Vagina (tissue), 2 donors: ENCODE data around the gene CREB3L2. TPM values are rescaled to one million over a fixed set of nuclear protein-coding genes. Genes with fewer than 3 reads are reported as not detected.

Source experiments
- DNase-seq, 2 donors: peaks; one replicate each; pipeline ENCODE4 v3.0.0-alpha.2; 2017; ENCODE audit errors: extremely low spot score in 2 of 2
- H3K27ac ChIP-seq: fragments of 200-600 bp; sonication (generic); one replicate; pipeline ENCODE4 v1.5.1; 2019
- H3K27me3 ChIP-seq: fragments of 200-600 bp; sonication (generic); one replicate; pipeline ENCODE4 v1.5.1; 2019
- H3K36me3 ChIP-seq, 2 donors: fragments of 200-600 bp; sonication (generic); one replicate each; pipeline ENCODE4 v1.5.1; 2017 to 2019
- H3K4me1 ChIP-seq: fragments of 200-600 bp; sonication (generic); one replicate; pipeline ENCODE4 v1.5.1; 2019
- H3K4me3 ChIP-seq, 2 donors: fragments of 200-600 bp; sonication (generic); 1 replicate in 1 of 2; 2 replicates in 1 of 2; pipeline ENCODE4 v1.5.1; 2016 to 2019
- H3K9me3 ChIP-seq: fragments of 200-600 bp; sonication (generic); one replicate; pipeline ENCODE4 v1.5.1; 2019
- POLR2A ChIP-seq, 2 donors: fragments of 450-650 bp; IDR thresholded peaks; one replicate each; pipeline ENCODE4 v1.6.1; 2017; ENCODE audit warnings: antibody characterized with exemption in 2 of 2, mild to moderate bottlenecking in 2 of 2, moderate library complexity in 2 of 2
- POLR2AphosphoS5 ChIP-seq, 2 donors: sonication (generic); formaldehyde crosslinking; IDR thresholded peaks; one replicate each; pipeline ENCODE4 v1.9.0; 2017; ENCODE audit warnings: antibody characterized with exemption in 2 of 2, mild to moderate bottlenecking in 2 of 2, low read depth in 1 of 2; ENCODE audit not compliant: insufficient read depth in 1 of 2
- intact Hi-C: fragments of 100-400 bp; cut with DNase I; formaldehyde crosslinking; loops from one replicate; pipeline ENCODE4 v1.15.1; 2023
- total RNA-seq: library from RNA; depleted of rRNA; stranded (reverse); fragments of >200 nt; gene quantifications from one replicate; pipeline ENCODE4 v1.2.3, GENCODE V29; 2016
- TF ChIP-seq, protein P1 (sequence below), 3 experiments: fragments of 450-650 bp in 2 of 3; fragments of 200-600 bp in 1 of 3; sonication (generic) in 1 of 3; IDR thresholded peaks; one replicate each; pipeline ENCODE4 v1.5.1; 2017 to 2019; ENCODE audit warnings: antibody characterized with exemption in 3 of 3, mild to moderate bottlenecking in 2 of 3, moderate library complexity in 2 of 3

Gene CREB3L2
- total RNA-seq, 1 donor from 2014 or later, result 28.7 TPM

DNA sequence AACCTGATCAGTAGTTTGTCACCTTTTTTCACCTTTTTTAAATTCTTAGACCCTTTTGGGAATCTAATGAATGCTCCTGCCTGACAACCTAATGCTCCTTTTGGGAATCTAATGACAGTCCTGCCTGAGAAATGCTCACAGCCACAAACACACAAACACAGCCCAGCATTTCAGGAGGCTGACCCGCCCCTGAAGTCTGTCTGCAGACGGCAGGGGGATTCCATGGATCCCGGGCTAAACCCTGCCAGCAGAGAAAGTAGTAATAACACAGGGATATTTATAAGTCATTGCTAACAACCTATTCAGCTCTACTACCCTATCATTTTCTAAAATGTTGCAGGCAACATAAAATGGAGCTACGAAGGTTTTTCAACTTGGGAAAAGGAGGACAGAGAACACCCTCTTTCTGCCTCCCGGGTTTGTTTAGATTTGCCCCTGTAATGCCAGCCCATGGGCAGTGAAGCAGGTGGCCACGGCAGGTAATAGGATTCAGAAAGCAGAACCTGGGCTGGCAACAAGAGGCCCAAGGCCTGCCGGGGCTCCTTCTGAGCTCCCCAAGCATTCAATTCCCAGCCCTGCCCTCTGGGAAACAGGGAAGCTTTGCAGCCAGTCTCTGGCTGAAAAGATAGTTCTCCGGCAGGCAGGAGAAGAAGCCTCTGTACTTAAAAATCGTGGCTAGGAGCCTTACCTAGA lies 65.2 kb downstream of the CREB3L2 start:
- Histone ChIP-seq H3K9me3 (no peaks in the 10 kb centered on the region), H3K36me3 (no peaks in the 10 kb centered on the region), H3K27me3 (no peaks in the 10 kb centered on the region), H3K4me3 (no peak overlapping the region), H3K4me1 (peaks cover 52% of the 10 kb centered on the region), H3K27ac (no peak overlapping the region)
- no peak for TF ChIP-seq POLR2AphosphoS5 (IDR thresholded peaks at IDR 0.05; ENCODE audit: insufficient read depth in 1 of 2, low read depth in 1 of 2)
- TF ChIP-seq, protein P1, sequence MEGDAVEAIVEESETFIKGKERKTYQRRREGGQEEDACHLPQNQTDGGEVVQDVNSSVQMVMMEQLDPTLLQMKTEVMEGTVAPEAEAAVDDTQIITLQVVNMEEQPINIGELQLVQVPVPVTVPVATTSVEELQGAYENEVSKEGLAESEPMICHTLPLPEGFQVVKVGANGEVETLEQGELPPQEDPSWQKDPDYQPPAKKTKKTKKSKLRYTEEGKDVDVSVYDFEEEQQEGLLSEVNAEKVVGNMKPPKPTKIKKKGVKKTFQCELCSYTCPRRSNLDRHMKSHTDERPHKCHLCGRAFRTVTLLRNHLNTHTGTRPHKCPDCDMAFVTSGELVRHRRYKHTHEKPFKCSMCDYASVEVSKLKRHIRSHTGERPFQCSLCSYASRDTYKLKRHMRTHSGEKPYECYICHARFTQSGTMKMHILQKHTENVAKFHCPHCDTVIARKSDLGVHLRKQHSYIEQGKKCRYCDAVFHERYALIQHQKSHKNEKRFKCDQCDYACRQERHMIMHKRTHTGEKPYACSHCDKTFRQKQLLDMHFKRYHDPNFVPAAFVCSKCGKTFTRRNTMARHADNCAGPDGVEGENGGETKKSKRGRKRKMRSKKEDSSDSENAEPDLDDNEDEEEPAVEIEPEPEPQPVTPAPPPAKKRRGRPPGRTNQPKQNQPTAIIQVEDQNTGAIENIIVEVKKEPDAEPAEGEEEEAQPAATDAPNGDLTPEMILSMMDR (IDR thresholded peaks at IDR 0.05), result no peak
- no peak for TF ChIP-seq POLR2A (IDR thresholded peaks at IDR 0.05)
- intact Hi-C loops, result loop anchor here (10.0 kb wide), 1 partner anchor 48 kb away; no protein-coding TSS in a partner anchor
- no peak for DNase-seq

DNA sequence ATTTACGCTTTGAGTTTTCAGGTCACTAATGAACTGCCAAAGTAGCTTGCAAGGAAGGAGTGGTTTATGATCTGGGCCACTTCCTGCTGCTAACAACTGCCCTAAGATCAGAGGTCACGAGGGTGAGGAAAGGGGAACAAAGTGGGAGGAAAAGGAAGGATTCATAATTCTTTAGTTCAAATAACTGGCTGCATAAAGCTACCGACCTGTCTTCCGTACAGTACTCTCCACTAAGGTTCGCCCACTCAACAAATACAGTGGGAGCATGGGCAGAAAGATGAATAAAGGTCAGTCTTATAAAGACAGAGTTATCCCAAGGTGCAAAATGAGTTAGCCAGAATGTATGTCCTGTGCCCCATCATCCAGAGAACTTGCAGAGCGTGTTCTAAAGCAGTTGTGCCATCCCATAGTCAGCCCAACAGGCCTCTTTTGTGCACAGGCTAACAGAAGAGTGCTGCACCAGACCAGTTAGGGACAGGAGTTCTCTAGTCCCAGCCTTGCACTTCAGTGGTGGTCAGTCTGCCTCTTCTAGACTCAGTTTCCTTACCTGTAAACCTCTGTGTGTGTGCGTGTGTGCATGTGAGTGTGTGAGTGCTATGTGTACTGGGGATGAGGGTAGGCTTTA lies 65.9 kb downstream of the CREB3L2 start:
- intact Hi-C loops, result loop anchor here (10.0 kb wide), 1 partner anchor 49 kb away; no protein-coding TSS in a partner anchor
- no peak for TF ChIP-seq POLR2AphosphoS5 (IDR thresholded peaks at IDR 0.05; ENCODE audit: insufficient read depth in 1 of 2, low read depth in 1 of 2)
- TF ChIP-seq, protein P1 (IDR thresholded peaks at IDR 0.05), result no peak
- TF ChIP-seq POLR2A (IDR thresholded peaks at IDR 0.05), result no peak
- H3K27ac ChIP-seq, result no peak overlapping the region
- H3K27me3 ChIP-seq, result no peaks in the 10 kb centered on the region
- no peak for DNase-seq
- no peaks in the 10 kb centered on the region for H3K36me3 ChIP-seq
- H3K4me1 ChIP-seq, result peaks cover 52% of the 10 kb centered on the region
- H3K4me3 ChIP-seq, result no peak overlapping the region
- no peaks in the 10 kb centered on the region for H3K9me3 ChIP-seq

DNA sequence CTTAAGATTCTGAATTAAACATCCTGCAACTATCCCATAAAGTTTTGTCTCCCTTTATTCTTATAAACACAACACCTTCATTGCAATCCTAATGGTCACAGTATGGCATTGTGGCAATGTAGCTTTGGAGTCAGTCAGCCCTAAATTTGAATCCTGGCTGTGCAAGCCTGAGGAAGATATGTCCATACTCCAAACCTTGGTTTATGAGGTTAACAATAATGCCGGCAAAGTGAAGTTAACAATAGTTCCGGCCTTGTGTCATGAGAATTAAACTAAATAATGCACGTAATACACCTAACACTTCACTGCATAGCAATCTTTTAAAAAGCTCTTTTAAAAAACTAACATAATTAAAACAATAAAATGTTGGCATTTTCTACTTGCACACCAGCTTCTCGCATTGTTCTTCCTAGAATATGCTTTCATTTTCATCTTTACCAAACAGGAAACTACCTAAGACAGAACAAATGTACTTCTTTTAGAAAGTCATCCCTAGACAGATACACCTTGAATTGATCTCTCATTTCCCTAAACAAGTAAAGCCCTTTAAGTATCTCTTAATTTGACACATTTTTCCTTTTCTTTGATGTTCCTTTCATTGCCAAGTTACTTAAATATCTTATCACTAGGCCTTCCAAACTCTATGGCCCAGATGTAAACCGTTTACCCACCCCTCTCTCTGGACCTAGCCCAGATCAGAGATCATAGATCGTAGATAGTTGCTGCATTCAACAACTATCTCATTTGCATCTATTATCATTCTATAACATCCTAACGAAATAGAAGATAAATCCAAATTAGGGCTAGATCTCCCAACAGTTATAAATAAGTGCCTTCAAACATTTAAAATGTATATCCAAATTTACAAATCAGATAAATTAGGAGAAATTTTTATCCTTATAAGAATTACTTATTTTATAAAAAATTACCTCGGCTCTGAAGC lies 66.7 kb downstream of the CREB3L2 start:
- DNase-seq, result no peak
- H3K4me1 ChIP-seq, result peaks cover 52% of the 10 kb centered on the region
- TF ChIP-seq POLR2AphosphoS5 (IDR thresholded peaks at IDR 0.05; ENCODE audit: insufficient read depth in 1 of 2, low read depth in 1 of 2) (no peak), POLR2A (IDR thresholded peaks at IDR 0.05) (no peak)
- TF ChIP-seq, protein P1 (IDR thresholded peaks at IDR 0.05), result no peak
- no peak overlapping the region for H3K4me3 ChIP-seq
- no peaks in the 10 kb centered on the region for H3K36me3 ChIP-seq
- no peaks in the 10 kb centered on the region for H3K9me3 ChIP-seq
- H3K27me3 ChIP-seq, result no peaks in the 10 kb centered on the region
- intact Hi-C loops, result loop anchor here (10.0 kb wide), 1 partner anchor 50 kb away; no protein-coding TSS in a partner anchor
- no peak overlapping the region for H3K27ac ChIP-seq

DNA sequence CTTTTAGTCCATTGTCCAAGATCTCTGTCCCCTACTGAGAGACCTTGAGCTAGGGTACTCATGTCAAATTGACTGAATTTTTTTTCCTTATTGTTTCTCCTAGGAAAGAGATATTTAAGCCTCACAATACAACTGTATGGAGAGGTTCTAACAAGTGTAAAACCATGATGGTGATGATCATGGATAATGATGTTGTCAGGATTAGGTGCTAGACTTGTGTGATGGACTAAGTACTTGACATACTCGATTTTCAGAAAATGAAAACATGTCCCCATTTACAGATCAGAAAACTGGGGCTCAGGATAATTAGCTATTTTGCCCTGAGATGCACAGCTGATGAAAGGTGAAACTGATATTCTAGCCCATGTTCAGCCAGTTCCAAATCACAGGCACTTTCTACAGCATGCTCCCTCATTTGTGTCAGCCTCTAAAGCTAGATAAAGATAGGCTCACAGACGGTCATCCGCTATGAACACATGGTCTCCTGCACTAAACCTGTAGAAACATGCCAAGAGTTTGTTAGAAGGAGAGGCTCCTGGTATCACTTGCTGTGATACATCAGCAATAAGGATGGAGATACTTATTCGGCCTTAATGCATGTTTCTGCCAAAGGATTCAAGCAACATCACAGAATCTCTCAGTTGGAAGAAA lies 67.6 kb downstream of the CREB3L2 start:
- Histone ChIP-seq H3K36me3 (no peaks in the 10 kb centered on the region), H3K9me3 (no peaks in the 10 kb centered on the region), H3K27me3 (no peaks in the 10 kb centered on the region), H3K4me1 (peaks cover 54% of the 10 kb centered on the region), H3K4me3 (no peak overlapping the region), H3K27ac (peak overlapping the region; percentile 71)
- DNase-seq, result no peak
- TF ChIP-seq POLR2A (IDR thresholded peaks at IDR 0.05) (no peak), POLR2AphosphoS5 (IDR thresholded peaks at IDR 0.05; ENCODE audit: insufficient read depth in 1 of 2, low read depth in 1 of 2) (no peak)
- TF ChIP-seq, protein P1 (IDR thresholded peaks at IDR 0.05), result no peak
- intact Hi-C loops, result loop anchor here (10.0 kb wide), 1 partner anchor 50 kb away; no protein-coding TSS in a partner anchor
